SK-N-SH (cell line): ENCODE data around the gene PFDN1. TPM values are rescaled to one million over a fixed set of nuclear protein-coding genes. Genes with fewer than 3 reads are reported as not detected.
A peak's percentile ranks its signal among the peaks of the same experiment; 100 is the strongest.

ENCODE experiments used
- CTCF ChIA-PET: fragments of 300-600, 350-600 bp; formaldehyde crosslinking; extraction: SDS; loops from one replicate; lab custom pipeline; 2021; lab: Yijun Ruan, JAX
- POLR2A ChIA-PET: fragments of 350-600 bp; sonication (Branson Sonifier 250); formaldehyde crosslinking; extraction: SDS; loops from one replicate; lab custom pipeline; 2020; ENCODE audit warnings: antibody characterized with exemption, inconsistent platforms; lab: Yijun Ruan, JAX
- DNase-seq: peaks from one replicate; pipeline ENCODE4 v3.0.0; 2012
- H2AFZ ChIP-seq: fragments of 200-600 bp; sonication (generic); 2 replicates; pipeline ENCODE4 v1.8.1; 2016; ENCODE audit warnings: antibody characterized with exemption, mild to moderate bottlenecking, low read depth
- H3F3A ChIP-seq: fragments of 200-600 bp; sonication (generic); replicated peaks from 2 replicates; pipeline ENCODE3; 2016; ENCODE audit warnings: antibody characterized with exemption, mild to moderate bottlenecking; ENCODE audit not compliant: insufficient read depth
- H3K27ac ChIP-seq, 2 experiments: fragments of 200-500 bp in 1 of 2; fragments of 200-600 bp in 1 of 2; sonication (Bioruptor generic) in 1 of 2; sonication (generic), shearing (Covaris generic) in 1 of 2; 2 replicates each; pipeline versions ENCODE4 v1.5.1 to v1.6.1; 2014 to 2016; ENCODE audit warnings: low read depth in 2 of 2, inconsistent platforms in 1 of 2, low read length in 1 of 2, mild to moderate bottlenecking in 1 of 2, mixed read lengths in 1 of 2
- H3K27me3 ChIP-seq: fragments of 200-600 bp; sonication (generic), shearing (Covaris generic); 2 replicates; pipeline ENCODE4 v1.6.1; 2016; ENCODE audit warnings: mixed run types; ENCODE audit not compliant: insufficient read depth
- H3K36me3 ChIP-seq, 2 experiments: fragments of 200-500 bp in 1 of 2; fragments of 200-600 bp in 1 of 2; sonication (Bioruptor generic) in 1 of 2; sonication (generic) in 1 of 2; replicated peaks in 1 of 2; 2 replicates each; pipeline versions ENCODE3 to v1.5.1; 2014 to 2016; ENCODE audit warnings: low read length in 1 of 2, mild to moderate bottlenecking in 1 of 2; ENCODE audit not compliant: insufficient read depth in 2 of 2, control insufficient read depth in 1 of 2
- H3K4me1 ChIP-seq, 2 experiments: fragments of 200-500 bp in 1 of 2; fragments of 200-600 bp in 1 of 2; sonication (Bioruptor generic) in 1 of 2; sonication (generic), shearing (Covaris generic) in 1 of 2; 2 replicates each; pipeline versions ENCODE4 v1.5.1 to v1.6.1; 2014 to 2016; ENCODE audit warnings: low read depth in 1 of 2, low read length in 1 of 2, mixed run types in 1 of 2; ENCODE audit not compliant: insufficient read depth in 2 of 2, control insufficient read depth in 1 of 2
- H3K4me2 ChIP-seq: fragments of 200-600 bp; sonication (generic), shearing (Covaris generic); 2 replicates; pipeline ENCODE4 v1.6.1; 2017; ENCODE audit warnings: mixed run types
- H3K4me3 ChIP-seq, 2 experiments: fragments of 200-500 bp in 1 of 2; fragments of 200-600 bp in 1 of 2; sonication (Bioruptor generic) in 1 of 2; sonication (generic), shearing (Covaris generic) in 1 of 2; 2 replicates each; pipeline versions ENCODE4 v1.5.1 to v1.8.1; 2014 to 2016; ENCODE audit warnings: low read depth in 2 of 2, inconsistent platforms in 1 of 2, low read length in 1 of 2, mild to moderate bottlenecking in 1 of 2, mixed read lengths in 1 of 2, moderate library complexity in 1 of 2
- H3K79me2 ChIP-seq: fragments of 200-600 bp; sonication (generic); 2 replicates; pipeline ENCODE4 v1.8.1; 2017; ENCODE audit warnings: mild to moderate bottlenecking; ENCODE audit not compliant: insufficient read depth
- H3K9ac ChIP-seq: fragments of 200-600 bp; sonication (generic); 2 replicates; pipeline ENCODE4 v1.6.1; 2017; ENCODE audit warnings: mixed run types
- H3K9me2 ChIP-seq: fragments of 200-600 bp; sonication (generic); 2 replicates; pipeline ENCODE4 v1.6.1; 2017; ENCODE audit warnings: mixed run types
- H3K9me3 ChIP-seq: fragments of 200-600 bp; sonication (generic); 2 replicates; pipeline ENCODE4 v1.6.1; 2017; ENCODE audit warnings: mixed run types, mild to moderate bottlenecking, moderate library complexity
- H4K20me1 ChIP-seq: fragments of 200-600 bp; sonication (generic); 2 replicates; pipeline ENCODE4 v1.6.1; 2017; ENCODE audit warnings: mild to moderate bottlenecking, mixed run types; ENCODE audit not compliant: insufficient read depth
- CHD2 ChIP-seq: fragments of 150-350 bp; IDR thresholded peaks from 2 replicates; pipeline ENCODE4 v1.6.1; 2018; ENCODE audit warnings: low read length; ENCODE audit not compliant: partially characterized antibody
- CTCF ChIP-seq: fragments of 200-600 bp; sonication (generic); IDR thresholded peaks from 2 replicates; pipeline ENCODE4 v1.6.1; 2017; ENCODE audit warnings: antibody characterized with exemption, mild to moderate bottlenecking, moderate library complexity
- ELF1 ChIP-seq: IDR thresholded peaks from 2 replicates; pipeline ENCODE4 v1.4.0; 2012
- EP300 ChIP-seq, 2 experiments: IDR thresholded peaks; 2 replicates each; pipeline versions ENCODE4 v1.4.0 to v1.6.1; 2012; ENCODE audit warnings: borderline replicate concordance in 1 of 2, low read depth in 1 of 2, low read length in 1 of 2
- EZH2phosphoT487 ChIP-seq: fragments of 200-600 bp; sonication (generic); IDR thresholded peaks from 2 replicates; pipeline ENCODE4 v1.6.1; 2017; ENCODE audit warnings: low read depth, mixed run types, mild to moderate bottlenecking, antibody characterized with exemption, moderate library complexity, borderline replicate concordance
- FOXJ3 ChIP-seq: sonication (generic); formaldehyde crosslinking; IDR thresholded peaks from 2 replicates; pipeline ENCODE4 v1.5.1; 2020; ENCODE audit warnings: mild to moderate bottlenecking, missing genetic modification reagents
- FOXM1 ChIP-seq: IDR thresholded peaks from 2 replicates; pipeline ENCODE4 v1.4.0; 2012; ENCODE audit warnings: low read depth, mild to moderate bottlenecking
- GABPA ChIP-seq: IDR thresholded peaks from 2 replicates; pipeline ENCODE4 v1.4.0; 2012; ENCODE audit warnings: low read depth, mild to moderate bottlenecking
- GATA2 ChIP-seq: sonication (generic); formaldehyde crosslinking; IDR thresholded peaks from 2 replicates; pipeline ENCODE4 v1.5.0; 2020; ENCODE audit warnings: mild to moderate bottlenecking, missing genetic modification reagents
- IRF3 ChIP-seq: fragments of 150-350 bp; IDR thresholded peaks from 2 replicates; pipeline ENCODE4 v1.6.1; 2016; ENCODE audit warnings: mild to moderate bottlenecking, low read depth, low read length
- JUND ChIP-seq: IDR thresholded peaks from 2 replicates; pipeline ENCODE4 v1.4.0; 2012
- MAX ChIP-seq: IDR thresholded peaks from 2 replicates; pipeline ENCODE4 v1.4.0; 2012; ENCODE audit warnings: low read depth
- MEF2A ChIP-seq: IDR thresholded peaks from 2 replicates; pipeline ENCODE4 v1.4.0; 2012; ENCODE audit warnings: low read depth, borderline replicate concordance
- MXI1 ChIP-seq: IDR thresholded peaks from 2 replicates; pipeline ENCODE4 v1.6.1; 2012; ENCODE audit warnings: mild to moderate bottlenecking, low read depth, low read length, improper control_type of control experiment
- NFIC ChIP-seq: IDR thresholded peaks from 2 replicates; pipeline ENCODE4 v1.4.0; 2012; ENCODE audit warnings: borderline replicate concordance
- PBX3 ChIP-seq: IDR thresholded peaks from 2 replicates; pipeline ENCODE4; 2012
- RAD21 ChIP-seq: IDR thresholded peaks from 2 replicates; pipeline ENCODE4 v1.6.1; 2012; ENCODE audit warnings: mild to moderate bottlenecking, low read length
- RCOR1 ChIP-seq: fragments of 150-350 bp; IDR thresholded peaks from 2 replicates; pipeline ENCODE4 v1.6.1; 2017; ENCODE audit warnings: antibody characterized with exemption, low read length
- REST ChIP-seq: IDR thresholded peaks from 2 replicates; pipeline ENCODE4 v1.6.1; 2012; ENCODE audit warnings: mild to moderate bottlenecking, low read depth, low read length, moderate library complexity
- RXRA ChIP-seq: IDR thresholded peaks from 2 replicates; pipeline ENCODE4 v1.4.0; 2012; ENCODE audit warnings: low read depth, mild to moderate bottlenecking, borderline replicate concordance
- SMC3 ChIP-seq: IDR thresholded peaks from 2 replicates; pipeline ENCODE4 v1.6.1; 2012; ENCODE audit warnings: low read depth, low read length, improper control_type of control experiment
- TCF12 ChIP-seq: IDR thresholded peaks from 2 replicates; pipeline ENCODE4 v1.4.0; 2012
- TEAD4 ChIP-seq: IDR thresholded peaks from 2 replicates; pipeline ENCODE4 v1.4.0; 2012; ENCODE audit warnings: mild to moderate bottlenecking, borderline replicate concordance; ENCODE audit not compliant: insufficient read depth
- USF1 ChIP-seq: IDR thresholded peaks from 2 replicates; pipeline ENCODE4 v1.4.0; 2012; ENCODE audit warnings: low read depth, borderline replicate concordance
- WGBS: methylation state at CpG from one replicate; pipeline ENCODE4 v1.1.6; 2017; ENCODE audit warnings: low lambda C conversion rate; 5-methylcytosine and 5-hydroxymethylcytosine counted together
- polyA plus RNA-seq, 3 experiments: library from polyadenylated mRNA; depleted of rRNA; stranded (reverse); fragments of >200 nt; gene quantifications; 2 replicates each; pipeline ENCODE4 v1.2.3, GENCODE V29; 2012

Gene PFDN1
- 55.2 and 63.6 TPM in 2 replicates for polyA plus RNA-seq (2012; rRNA removed)
- polyA plus RNA-seq (2012; cell fraction: cytosol; rRNA removed), result 78.2 and 78.4 TPM in 2 replicates
- polyA plus RNA-seq (2012; cell fraction: nucleus; rRNA removed), result 31.6 and 34.6 TPM in 2 replicates

- peaks cover 3 to 15% of the 10 kb centered on the region in 2 experiments for H3K36me3 ChIP-seq
- peak within 1 kb of the TSS; percentile 78 to 86 for H3K4me3 ChIP-seq
- DNase-seq, result peak; percentile 92
- H4K20me1 ChIP-seq, result no peaks in the 10 kb centered on the region
- peak within 1 kb of the TSS; percentile 98 for H2AFZ ChIP-seq
- no peaks in the 10 kb centered on the region for H3K9me3 ChIP-seq
- POLR2A ChIA-PET, result interaction anchor here (0.6 kb wide), 1 partner anchor 11 kb away, joined by 3 read pairs; no protein-coding TSS in a partner anchor
- no peaks in the 10 kb centered on the region for H3K9me2 ChIP-seq
- H3K79me2 ChIP-seq, result peaks cover 39% of the 10 kb centered on the region
- H3K27ac ChIP-seq, result peak within 1 kb of the TSS; percentile 77 to 86
- WGBS, result 1% methylated on average over 23 of the region's 30 CpGs
- peak within 1 kb of the TSS; percentile 98 for H3K9ac ChIP-seq
- H3K4me2 ChIP-seq, result peak within 1 kb of the TSS; percentile 89
- CTCF ChIA-PET, result interaction anchor here (0.6 to 2.9 kb wide), 7 partner anchors 11 to 58 kb away, joined by 3 to 12 read pairs (median 4); partner anchors contain the start of gene HBEGF
- H3K4me1 ChIP-seq, result peaks cover 5 to 19% of the 10 kb centered on the region in 2 experiments; a peak in 3 of 4 replicates
- peaks cover 19% of the 10 kb centered on the region for H3F3A ChIP-seq
- H3K27me3 ChIP-seq, result no peaks in the 10 kb centered on the region
- TF ChIP-seq EP300 (IDR thresholded peaks at IDR 0.05; ENCODE audit: borderline replicate concordance in 1 of 2, low read depth in 1 of 2, low read length in 1 of 2) (no peak), TEAD4 (no peak), USF1 (no peak), FOXJ3 (no peak), CTCF (no peak), EZH2phosphoT487 (no peak), REST (no peak), RCOR1 (no peak), GATA2 (CRISPR knock-in tag) (peak; percentile 70), RXRA (no peak), MAX (no peak), IRF3 (no peak), JUND (no peak), MXI1 (peak; percentile 69), RAD21 (no peak), TCF12 (no peak), SMC3 (no peak), NFIC (no peak), MEF2A (no peak), ELF1 (no peak), FOXM1 (no peak), PBX3 (no peak), GABPA (no peak), CHD2 (no peak)
Observed at GRCh38 chr5:140302786-140303639, at the start of gene PFDN1. Gene PFDN1 (minus strand): TSS chr5:140303101. CDS start chr5:140303073, 28 bp downstream.
